Neuronal stem cell (in vitro differentiated cells): Measurements from ENCODE around the gene HRG.
"Not testable (repeated sequence)": the region's sequence is repeated elsewhere in the genome, so short reads cannot be mapped to it uniquely, and the experiment has no call there.

Experiments
- DNase-seq: peaks from one replicate; pipeline ENCODE4 v3.0.0-alpha.2; 2013; ENCODE audit warnings: low spot score
- H2AFZ ChIP-seq: one replicate; pipeline ENCODE4 v1.6.1; 2013; ENCODE audit warnings: mild to moderate bottlenecking, low read length, inconsistent platforms
- H2AK5ac ChIP-seq: 2 replicates; pipeline ENCODE4 v1.6.1; 2013; ENCODE audit warnings: low read depth, mild to moderate bottlenecking, inconsistent platforms, low read length, moderate library complexity, mixed read lengths
- H2BK120ac ChIP-seq: 2 replicates; pipeline ENCODE4 v1.6.1; 2013; ENCODE audit warnings: low read depth, mild to moderate bottlenecking, inconsistent platforms, low read length, moderate library complexity, mixed read lengths
- H2BK12ac ChIP-seq: one replicate; pipeline ENCODE4 v1.6.1; 2013; ENCODE audit warnings: low read length, inconsistent platforms
- H2BK15ac ChIP-seq: 2 replicates; pipeline ENCODE4 v1.6.1; 2013; ENCODE audit warnings: mild to moderate bottlenecking, low read length, inconsistent platforms, mixed read lengths
- H2BK5ac ChIP-seq: one replicate; pipeline ENCODE4 v1.6.1; 2013; ENCODE audit warnings: inconsistent platforms, mild to moderate bottlenecking, low read length, moderate library complexity
- H3K14ac ChIP-seq: one replicate; pipeline ENCODE4 v1.6.1; 2013; ENCODE audit warnings: low read length, inconsistent platforms
- H3K18ac ChIP-seq: 2 replicates; pipeline ENCODE4 v1.6.1; 2013; ENCODE audit warnings: low read length, inconsistent platforms
- H3K23ac ChIP-seq: 2 replicates; pipeline ENCODE4 v1.6.1; 2013; ENCODE audit warnings: low read depth, mild to moderate bottlenecking, mixed read lengths, low read length, inconsistent platforms; ENCODE audit not compliant: poor library complexity
- H3K27ac ChIP-seq: replicated peaks from 3 replicates; pipeline ENCODE4 v1.5.1; 2013; ENCODE audit warnings: low read length, inconsistent platforms
- H3K27me3 ChIP-seq, 3 experiments: 2 replicates each; pipeline ENCODE4 v1.6.1; 2013; ENCODE audit warnings: low read length in 3 of 3, mild to moderate bottlenecking in 2 of 3, inconsistent platforms in 1 of 3, low read depth in 1 of 3, mixed read lengths in 1 of 3, moderate library complexity in 1 of 3; ENCODE audit not compliant: control insufficient read depth in 3 of 3, insufficient read depth in 3 of 3
- H3K36me3 ChIP-seq, 2 donors: replicated peaks in 1 of 2; 2 replicates each; pipeline ENCODE4 v1.6.1; 2013; ENCODE audit warnings: low read length in 2 of 2; ENCODE audit not compliant: control insufficient read depth in 2 of 2, insufficient read depth in 2 of 2
- H3K4ac ChIP-seq: 2 replicates; pipeline ENCODE4 v1.6.1; 2013; ENCODE audit warnings: inconsistent platforms, mild to moderate bottlenecking, low read length, moderate library complexity
- H3K4me1 ChIP-seq, 2 donors: 1 replicate in 1 of 2; 2 replicates in 1 of 2; pipeline ENCODE4 v1.6.1; 2013; ENCODE audit warnings: low read length in 2 of 2, low read depth in 1 of 2; ENCODE audit not compliant: control insufficient read depth in 2 of 2, insufficient read depth in 1 of 2
- H3K4me2 ChIP-seq: one replicate; pipeline ENCODE4 v1.6.1; 2013; ENCODE audit warnings: mild to moderate bottlenecking, low read length, inconsistent platforms; ENCODE audit not compliant: insufficient read depth, poor library complexity, severe bottlenecking
- H3K4me3 ChIP-seq, 2 donors: 2 replicates each; pipeline ENCODE4 v1.5.1; 2013; ENCODE audit warnings: low read length in 2 of 2, mild to moderate bottlenecking in 2 of 2, inconsistent platforms in 1 of 2, moderate library complexity in 1 of 2
- H3K79me1 ChIP-seq: one replicate; pipeline ENCODE4 v1.6.1; 2013; ENCODE audit warnings: low read depth, mild to moderate bottlenecking, inconsistent platforms, low read length, moderate library complexity
- H3K9ac ChIP-seq: one replicate; pipeline ENCODE4 v1.6.1; 2013; ENCODE audit warnings: mild to moderate bottlenecking, low read depth, low read length, inconsistent platforms; ENCODE audit not compliant: poor library complexity
- H3K9me3 ChIP-seq, 2 donors: replicated peaks in 1 of 2; 2 replicates each; pipeline versions ENCODE3 to v1.6.1; 2013; ENCODE audit warnings: low read length in 2 of 2, mild to moderate bottlenecking in 2 of 2, inconsistent platforms in 1 of 2, low read depth in 1 of 2, mixed read lengths in 1 of 2, moderate library complexity in 1 of 2; ENCODE audit not compliant: control insufficient read depth in 2 of 2, insufficient read depth in 1 of 2
- H4K8ac ChIP-seq: one replicate; pipeline ENCODE4 v1.6.1; 2013; ENCODE audit warnings: low read depth, mild to moderate bottlenecking, inconsistent platforms, low read length, moderate library complexity
- H4K91ac ChIP-seq: one replicate; pipeline ENCODE4 v1.6.1; 2013; ENCODE audit warnings: low read length, low read depth, mild to moderate bottlenecking, inconsistent platforms; ENCODE audit not compliant: poor library complexity
- WGBS, 2 donors: extraction: QIAGEN DNeasy Blood & Tissue Kit; methylation state at CpG; one replicate each; pipeline ENCODE4 v1.1.7; 2013; ENCODE audit warnings: missing lambda C conversion rate in 2 of 2, mixed read lengths in 1 of 2; ENCODE audit not compliant: insufficient read length in 2 of 2, insufficient replicate concordance in 1 of 2; ENCODE audit errors: extremely low coverage in 2 of 2; 5-methylcytosine and 5-hydroxymethylcytosine counted together

Gene HRG

GRCh38 chr3:186708983-186709679, 43.3 kb downstream of the HRG start:
- no peak overlapping the region for H3K4me2 ChIP-seq
- no peak overlapping the region for H2BK15ac ChIP-seq
- no peak overlapping the region for H3K14ac ChIP-seq
- no peak overlapping the region for H2BK12ac ChIP-seq
- H3K27ac ChIP-seq: no peak overlapping the region
- H4K8ac ChIP-seq: no peak overlapping the region
- H3K27me3 ChIP-seq: peaks cover 0 to 15% (median 0%) of the 10 kb centered on the region in 3 experiments
- no peaks in the 10 kb centered on the region for H3K9me3 ChIP-seq
- H3K4me1 ChIP-seq: peaks cover 0 to 3% of the 10 kb centered on the region in 2 donors
- H3K9ac ChIP-seq: no peak overlapping the region
- H3K4ac ChIP-seq: no peak overlapping the region
- no peak overlapping the region for H3K23ac ChIP-seq
- no peak overlapping the region for H2BK5ac ChIP-seq
- WGBS, 2 donors: no CpG with 5 or more reads among the region's 6 CpGs
- no peak overlapping the region for H3K18ac ChIP-seq
- no peaks in the 10 kb centered on the region for H3K79me1 ChIP-seq
- H2BK120ac ChIP-seq: no peak overlapping the region
- no peak overlapping the region for H2AFZ ChIP-seq
- no peak overlapping the region for H4K91ac ChIP-seq
- no peak overlapping the region for H2AK5ac ChIP-seq
- H3K36me3 ChIP-seq: no peaks in the 10 kb centered on the region
- no peak for DNase-seq
- H3K4me3 ChIP-seq: no peak overlapping the region

- not testable (repeated sequence) for H3K36me3 ChIP-seq, H3K9me3 ChIP-seq
Measured at GRCh38 chr3:186710694-186711093, 44.9 kb downstream of the HRG start.

GRCh38 chr3:186713499-186713898, 47.7 kb downstream of the HRG start:
- Histone ChIP-seq H2AK5ac (no peak overlapping the region), H3K23ac (no peak overlapping the region), H2BK5ac (no peak overlapping the region), H3K27ac (no peak overlapping the region), H2BK12ac (no peak overlapping the region), H3K36me3 (no peaks in the 10 kb centered on the region), H4K8ac (no peak overlapping the region), H2AFZ (no peak overlapping the region), H4K91ac (no peak overlapping the region), H3K4me3 (no peak overlapping the region), H3K14ac (no peak overlapping the region), H3K27me3 (peaks cover 0 to 15% (median 0%) of the 10 kb centered on the region in 3 experiments), H2BK15ac (no peak overlapping the region), H3K18ac (no peak overlapping the region), H2BK120ac (no peak overlapping the region), H3K4me2 (no peak overlapping the region), H3K4ac (no peak overlapping the region), H3K9me3 (no peaks in the 10 kb centered on the region), H3K79me1 (no peaks in the 10 kb centered on the region), H3K4me1 (peaks cover 0 to 3% of the 10 kb centered on the region in 2 donors), H3K9ac (no peak overlapping the region)
- no peak for DNase-seq
- no CpG with 5 or more reads among the region's 4 CpGs for WGBS, 2 donors

More at GRCh38 chr3:186710694-186711093, 44.9 kb downstream of the HRG start:
- not testable (repeated sequence) for H3K14ac ChIP-seq, H3K79me1 ChIP-seq, H4K91ac ChIP-seq, H2BK5ac ChIP-seq, H3K4me3 ChIP-seq, DNase-seq, H3K4me2 ChIP-seq, H2AFZ ChIP-seq, H3K4me1 ChIP-seq, H3K23ac ChIP-seq, H2BK120ac ChIP-seq, H3K18ac ChIP-seq, H3K9ac ChIP-seq, H3K27ac ChIP-seq, H2AK5ac ChIP-seq, H4K8ac ChIP-seq, H2BK15ac ChIP-seq, H2BK12ac ChIP-seq, H3K4ac ChIP-seq
- H3K27me3 ChIP-seq: peaks cover 0 to 15% (median 0%) of the 10 kb centered on the region in 3 experiments
- WGBS, 2 donors: no CpG with 5 or more reads among the region's 4 CpGs

- Histone ChIP-seq H3K79me1 (no peaks in the 10 kb centered on the region), H3K4me1 (no peaks in the 10 kb centered on the region), H3K4me2 (no peak within 1 kb of the TSS), H3K18ac (no peak within 1 kb of the TSS), H3K14ac (no peak within 1 kb of the TSS), H2AFZ (no peak within 1 kb of the TSS), H2BK12ac (no peak within 1 kb of the TSS), H2AK5ac (no peak within 1 kb of the TSS), H3K27me3 (peaks cover 0 to 4% (median 0%) of the 10 kb centered on the region in 3 experiments), H4K8ac (no peak within 1 kb of the TSS), H3K23ac (no peak within 1 kb of the TSS), H2BK120ac (no peak within 1 kb of the TSS), H3K9me3 (no peaks in the 10 kb centered on the region), H4K91ac (no peak within 1 kb of the TSS), H3K36me3 (no peaks in the 10 kb centered on the region), H2BK15ac (no peak within 1 kb of the TSS), H3K9ac (no peak within 1 kb of the TSS), H2BK5ac (no peak within 1 kb of the TSS), H3K27ac (no peak within 1 kb of the TSS), H3K4me3 (no peak within 1 kb of the TSS), H3K4ac (no peak within 1 kb of the TSS)
- WGBS, 2 donors: no CpG with 5 or more reads among the region's 3 CpGs
- DNase-seq: no peak
Measured at GRCh38 chr3:186717039-186717457, 51.2 kb downstream of the HRG start, which contains the start of gene KNG1. TSS of gene KNG1 (plus strand) at chr3:186717359. CDS start at chr3:186717543, 184 bp downstream.
